ENCODE data around the gene PCSK6.

DNA sequence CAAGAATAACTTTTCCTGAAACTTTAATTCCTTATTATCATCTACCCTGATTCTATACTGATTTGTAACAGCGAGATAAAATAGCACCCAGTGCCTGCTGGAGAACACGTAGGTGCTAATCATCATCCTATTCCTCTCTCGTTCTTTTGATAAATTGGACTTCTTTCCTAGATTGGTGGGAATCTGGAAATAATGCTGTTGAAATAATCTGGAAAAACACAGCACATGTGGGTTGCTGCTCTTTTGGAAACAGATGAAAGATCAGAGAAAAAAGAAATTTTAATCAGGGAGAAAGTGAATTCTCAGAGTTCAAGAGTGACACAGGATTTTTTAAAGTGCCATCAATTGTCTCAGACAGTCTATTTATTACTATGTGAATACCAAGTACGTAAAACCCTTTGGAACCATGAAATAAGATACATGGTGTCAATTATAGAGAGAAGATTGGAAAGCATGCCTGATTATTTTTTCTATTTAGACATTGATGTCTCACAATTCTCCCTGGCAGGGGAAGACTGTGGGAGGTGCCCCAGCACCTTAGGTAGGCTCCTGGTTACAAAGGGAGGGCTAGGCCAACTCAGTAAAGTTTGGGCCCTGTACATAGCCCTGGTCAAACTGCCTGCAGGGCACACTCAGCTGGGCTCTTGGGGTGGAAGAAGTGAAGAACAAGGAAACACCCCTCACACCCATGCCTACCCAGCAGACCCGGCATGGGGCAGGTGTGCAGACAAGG lies 134.4 kb downstream of the PCSK6 start:
- TF ChIP-seq, protein P1, sequence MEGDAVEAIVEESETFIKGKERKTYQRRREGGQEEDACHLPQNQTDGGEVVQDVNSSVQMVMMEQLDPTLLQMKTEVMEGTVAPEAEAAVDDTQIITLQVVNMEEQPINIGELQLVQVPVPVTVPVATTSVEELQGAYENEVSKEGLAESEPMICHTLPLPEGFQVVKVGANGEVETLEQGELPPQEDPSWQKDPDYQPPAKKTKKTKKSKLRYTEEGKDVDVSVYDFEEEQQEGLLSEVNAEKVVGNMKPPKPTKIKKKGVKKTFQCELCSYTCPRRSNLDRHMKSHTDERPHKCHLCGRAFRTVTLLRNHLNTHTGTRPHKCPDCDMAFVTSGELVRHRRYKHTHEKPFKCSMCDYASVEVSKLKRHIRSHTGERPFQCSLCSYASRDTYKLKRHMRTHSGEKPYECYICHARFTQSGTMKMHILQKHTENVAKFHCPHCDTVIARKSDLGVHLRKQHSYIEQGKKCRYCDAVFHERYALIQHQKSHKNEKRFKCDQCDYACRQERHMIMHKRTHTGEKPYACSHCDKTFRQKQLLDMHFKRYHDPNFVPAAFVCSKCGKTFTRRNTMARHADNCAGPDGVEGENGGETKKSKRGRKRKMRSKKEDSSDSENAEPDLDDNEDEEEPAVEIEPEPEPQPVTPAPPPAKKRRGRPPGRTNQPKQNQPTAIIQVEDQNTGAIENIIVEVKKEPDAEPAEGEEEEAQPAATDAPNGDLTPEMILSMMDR (IDR thresholded peaks at IDR 0.05), result no peak
- no peak for TF ChIP-seq POLR2A (IDR thresholded peaks at IDR 0.05)

All from Peyer's patch (tissue), 4 donors.